ENCODE results near the gene GLI1. TPM values are rescaled to one million over a fixed set of nuclear protein-coding genes. Genes with fewer than 3 reads are reported as not detected.

Gene GLI1
- total and polyA plus RNA-seq, 7 donors: 0.60 to 3.9 (median 1.5) TPM; not detected in 2

DNA sequence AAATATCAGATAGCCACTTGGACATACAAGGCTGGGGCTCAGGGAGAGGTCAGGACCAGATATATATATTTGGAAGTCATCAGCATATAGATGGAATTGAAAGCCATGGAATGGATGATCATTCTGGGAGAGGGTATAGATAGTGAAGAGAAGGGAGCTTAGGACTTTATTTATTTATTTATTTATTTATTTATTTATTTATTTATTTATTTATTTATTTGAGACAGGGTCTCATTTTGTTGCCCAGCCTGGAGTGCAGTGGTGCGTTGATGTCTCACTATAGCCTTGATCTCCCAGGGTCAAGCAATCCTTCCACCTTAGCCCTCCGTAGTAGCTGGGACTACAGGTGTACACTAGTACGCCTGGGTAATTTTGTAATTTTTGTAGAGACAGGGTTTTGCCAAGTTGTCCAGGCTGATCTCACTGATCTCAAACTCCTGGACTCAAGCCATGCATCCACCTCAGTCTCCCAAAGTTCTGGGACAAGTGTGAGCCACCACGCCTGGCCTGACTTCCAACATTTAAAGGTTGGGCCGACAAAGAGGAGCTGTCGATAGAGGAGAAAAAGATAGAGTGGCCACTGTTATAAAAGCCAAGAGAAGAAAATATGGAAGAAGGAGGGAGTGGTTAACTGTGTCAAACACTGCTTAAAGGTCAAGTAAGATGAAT lies 13.2 kb upstream of the GLI1 start:
- Histone ChIP-seq H3K27ac (no peak overlapping the region), H3K4me1 (peaks cover 0 to 4% (median 0%) of the 10 kb centered on the region in 4 donors), H3K36me3 (no peaks in the 10 kb centered on the region), H3K27me3 (no peaks in the 10 kb centered on the region), H3K9me3 (no peaks in the 10 kb centered on the region), H3K4me3 (no peak overlapping the region)
- intact Hi-C loops (cut with DNase I): no loop called here
- TF ChIP-seq CTCF (IDR thresholded peaks at IDR 0.05) (no peak), POLR2AphosphoS5 (IDR thresholded peaks at IDR 0.05) (no peak), POLR2A (IDR thresholded peaks at IDR 0.05) (no peak), EP300 (IDR thresholded peaks at IDR 0.05) (no peak)
- DNase-seq: no peak
- 95 to 97% methylated on average over 6 of the region's 6 CpGs for WGBS, 2 donors

- H3K4me3 ChIP-seq: no peak overlapping the region
- 86 to 92% methylated on average over 2 of the region's 2 CpGs for WGBS, 2 donors
- H3K27ac ChIP-seq: no peak overlapping the region
- intact Hi-C loops (cut with DNase I): no loop called here
- no peaks in the 10 kb centered on the region for H3K27me3 ChIP-seq
- peaks cover 0 to 21% (median 10%) of the 10 kb centered on the region in 4 donors for H3K4me1 ChIP-seq
- H3K36me3 ChIP-seq: no peaks in the 10 kb centered on the region
- TF ChIP-seq CTCF (IDR thresholded peaks at IDR 0.05) (no peak), POLR2AphosphoS5 (IDR thresholded peaks at IDR 0.05) (no peak), POLR2A (IDR thresholded peaks at IDR 0.05) (no peak), EP300 (IDR thresholded peaks at IDR 0.05) (no peak)
- no peak for DNase-seq
- no peaks in the 10 kb centered on the region for H3K9me3 ChIP-seq
These were observed 10.9 kb upstream of the GLI1 start for GRCh38 chr12:57448669-57449068.

DNA sequence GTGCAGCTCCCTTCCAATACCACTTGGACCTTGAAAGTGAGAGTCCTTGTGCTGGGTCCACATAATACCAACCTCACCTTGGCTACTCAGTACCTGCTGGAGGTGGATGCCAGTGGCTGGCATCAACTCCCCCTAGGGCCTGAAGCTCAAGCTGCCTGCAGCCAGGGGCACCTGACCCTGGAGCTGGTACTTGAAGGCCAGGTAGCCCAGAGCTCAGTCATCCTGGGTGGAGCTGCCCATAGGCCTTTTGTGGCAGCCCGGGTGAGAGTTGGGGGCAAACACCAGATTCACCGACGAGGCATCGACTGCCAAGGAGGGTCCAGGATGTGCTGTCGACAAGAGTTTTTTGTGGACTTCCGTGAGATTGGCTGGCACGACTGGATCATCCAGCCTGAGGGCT lies 10.2 kb upstream of the GLI1 start:
- 97 to 98% methylated on average over 7 of the region's 7 CpGs for WGBS, 2 donors
- Histone ChIP-seq H3K27ac (no peak overlapping the region), H3K9me3 (no peaks in the 10 kb centered on the region), H3K4me1 (peaks cover 0 to 21% (median 10%) of the 10 kb centered on the region in 4 donors), H3K27me3 (no peaks in the 10 kb centered on the region), H3K36me3 (no peaks in the 10 kb centered on the region), H3K4me3 (no peak overlapping the region)
- intact Hi-C loops (cut with DNase I): no loop called here
- no peak for TF ChIP-seq POLR2A (IDR thresholded peaks at IDR 0.05)
- no peak for TF ChIP-seq EP300 (IDR thresholded peaks at IDR 0.05)
- no peak for TF ChIP-seq POLR2AphosphoS5 (IDR thresholded peaks at IDR 0.05)
- no peak for TF ChIP-seq CTCF (IDR thresholded peaks at IDR 0.05)
- DNase-seq: no peak

GRCh38 chr12:57450057-57450456 lies 9.5 kb upstream of the GLI1 start:
- DNase-seq: no peak
- Histone ChIP-seq H3K4me3 (no peak overlapping the region), H3K27ac (no peak overlapping the region), H3K36me3 (no peaks in the 10 kb centered on the region), H3K27me3 (no peaks in the 10 kb centered on the region), H3K9me3 (no peaks in the 10 kb centered on the region), H3K4me1 (peaks cover 0 to 21% (median 10%) of the 10 kb centered on the region in 4 donors)
- intact Hi-C loops (cut with DNase I): no loop called here
- WGBS, 2 donors: 78 to 97% methylated on average over 3 of the region's 3 CpGs
- TF ChIP-seq POLR2AphosphoS5 (IDR thresholded peaks at IDR 0.05) (no peak), EP300 (IDR thresholded peaks at IDR 0.05) (no peak), POLR2A (IDR thresholded peaks at IDR 0.05) (no peak), CTCF (IDR thresholded peaks at IDR 0.05) (no peak)
